Thymus (tissue), 11 donors: Measurements from ENCODE around the gene PEA15. TPM values are rescaled to one million over a fixed set of nuclear protein-coding genes. Genes with fewer than 3 reads are reported as not detected.

ENCODE experiments used
- DNase-seq, 9 donors: peaks; one replicate each; pipeline ENCODE4 v3.0.0-alpha.2; 2013; ENCODE audit warnings: low spot score in 9 of 9, low read depth in 6 of 9, missing footprints in 1 of 9
- H3K27ac ChIP-seq, 2 donors: one replicate each; pipeline ENCODE4 v1.5.1; 2013; ENCODE audit warnings: control low read depth in 1 of 2, low read depth in 1 of 2, low read length in 1 of 2, mild to moderate bottlenecking in 1 of 2, moderate library complexity in 1 of 2
- H3K27me3 ChIP-seq, 2 donors: one replicate each; pipeline ENCODE4 v1.5.1; 2013; ENCODE audit warnings: low read length in 1 of 2; ENCODE audit not compliant: control insufficient read depth in 2 of 2, insufficient read depth in 1 of 2
- H3K36me3 ChIP-seq, 2 donors: one replicate each; pipeline ENCODE4 v1.5.1; 2013; ENCODE audit warnings: low read length in 1 of 2, mild to moderate bottlenecking in 1 of 2, moderate library complexity in 1 of 2; ENCODE audit not compliant: control insufficient read depth in 2 of 2, insufficient read depth in 2 of 2
- H3K4me1 ChIP-seq, 2 donors: one replicate each; pipeline ENCODE4 v1.5.1; 2013; ENCODE audit warnings: low read length in 2 of 2; ENCODE audit not compliant: control insufficient read depth in 2 of 2, insufficient read depth in 2 of 2
- H3K4me3 ChIP-seq, 2 donors: one replicate each; pipeline ENCODE4 v1.5.1; 2013; ENCODE audit warnings: low read length in 2 of 2, control low read depth in 1 of 2, mild to moderate bottlenecking in 1 of 2
- H3K9me3 ChIP-seq, 2 donors: one replicate each; pipeline ENCODE4 v1.5.1; 2013; ENCODE audit warnings: low read length in 1 of 2, mild to moderate bottlenecking in 1 of 2; ENCODE audit not compliant: control insufficient read depth in 2 of 2, insufficient read depth in 1 of 2
- WGBS: extraction: QIAGEN DNeasy Blood & Tissue Kit; methylation state at CpG from one replicate; pipeline ENCODE4 v1.1.7; 2013; 5-methylcytosine and 5-hydroxymethylcytosine counted together
- polyA plus RNA-seq: library from polyadenylated mRNA; stranded (reverse); fragments of 200-250 nt; gene quantifications from one replicate; pipeline ENCODE4 v1.2.3, GENCODE V29; 2013
- total RNA-seq: library from RNA; stranded (reverse); fragments of 120-200 nt; gene quantifications from one replicate; pipeline ENCODE4 v1.2.4, GENCODE V29; 2013
- donor health status: healthy.

The PEA15 gene
- total and polyA plus RNA-seq, 2 donors: 25.9 to 77.3 TPM

GRCh38 chr1:160196143-160196542 is 9.0 kb upstream of the PEA15 start:
- H3K27me3 ChIP-seq: no peaks in the 10 kb centered on the region
- H3K36me3 ChIP-seq: no peaks in the 10 kb centered on the region
- no peaks in the 10 kb centered on the region for H3K9me3 ChIP-seq
- no peak for DNase-seq
- H3K27ac ChIP-seq: no peak overlapping the region
- WGBS: 91% methylated on average over 4 of the region's 4 CpGs
- no peak overlapping the region for H3K4me3 ChIP-seq
- peaks cover 0 to 3% of the 10 kb centered on the region in 2 donors for H3K4me1 ChIP-seq

GRCh38 chr1:160197231-160197630 is 8.0 kb upstream of the PEA15 start:
- H3K27me3 ChIP-seq: no peaks in the 10 kb centered on the region
- DNase-seq: no peak
- 96% methylated on average over 4 of the region's 4 CpGs for WGBS

GRCh38 chr1:160200786-160201185 is 4.4 kb upstream of the PEA15 start:
- Histone ChIP-seq H3K9me3 (no peaks in the 10 kb centered on the region), H3K36me3 (no peaks in the 10 kb centered on the region), H3K4me3 (no peak overlapping the region), H3K4me1 (peaks cover 8 to 11% of the 10 kb centered on the region in 2 donors), H3K27me3 (peaks cover 0 to 2% of the 10 kb centered on the region in 2 donors), H3K27ac (no peak overlapping the region)
- 94% methylated on average over 4 of the region's 4 CpGs for WGBS
- DNase-seq: no peak

More at GRCh38 chr1:160197231-160197630, 8.0 kb upstream of the PEA15 start:
- Histone ChIP-seq H3K4me1 (peaks cover 0 to 3% of the 10 kb centered on the region in 2 donors), H3K27ac (no peak overlapping the region), H3K9me3 (no peaks in the 10 kb centered on the region), H3K4me3 (no peak overlapping the region), H3K36me3 (no peaks in the 10 kb centered on the region)

- H3K36me3 ChIP-seq: peaks cover 5% of the 10 kb centered on the region in 2 donors
- peaks cover 0 to 2% of the 10 kb centered on the region in 2 donors for H3K27me3 ChIP-seq
- peaks cover 19 to 30% of the 10 kb centered on the region in 2 donors for H3K4me1 ChIP-seq
- peak overlapping the region; percentile 38 to 68 for H3K27ac ChIP-seq
- no peaks in the 10 kb centered on the region for H3K9me3 ChIP-seq
- WGBS: 36% methylated on average over 7 of the region's 7 CpGs
- DNase-seq: peak in 1 of 9 donors; percentile 29
- H3K4me3 ChIP-seq: peak overlapping the region; percentile 21 to 70
Measured at GRCh38 chr1:160204526-160205241, 500 bp upstream of the PEA15 start.

- DNase-seq: peak in 1 of 9 donors; percentile 46
- Histone ChIP-seq H3K36me3 (peaks cover 7 to 8% of the 10 kb centered on the region in 2 donors), H3K4me3 (peak overlapping the region; percentile 70 to 75), H3K27ac (peak overlapping the region in 1 of 2 donors; percentile 78), H3K4me1 (peaks cover 22 to 38% of the 10 kb centered on the region in 2 donors), H3K27me3 (peaks cover 0 to 2% of the 10 kb centered on the region in 2 donors), H3K9me3 (no peaks in the 10 kb centered on the region)
- 40% methylated on average over 9 of the region's 9 CpGs for WGBS
Measured at GRCh38 chr1:160206036-160206389, 829 bp downstream of the PEA15 start.

- Histone ChIP-seq H3K36me3 (peaks cover 7 to 13% of the 10 kb centered on the region in 2 donors), H3K27ac (no peak overlapping the region), H3K4me1 (peaks cover 22 to 38% of the 10 kb centered on the region in 2 donors), H3K9me3 (no peaks in the 10 kb centered on the region), H3K27me3 (peaks cover 0 to 2% of the 10 kb centered on the region in 2 donors), H3K4me3 (peak overlapping the region in 1 of 2 donors; percentile 75)
- WGBS: 91% methylated on average over 9 of the region's 9 CpGs
- DNase-seq: no peak
Measured at GRCh38 chr1:160206421-160207117, 1.4 kb downstream of the PEA15 start.

GRCh38 chr1:160207118-160207650 is 2.0 kb downstream of the PEA15 start:
- H3K4me1 ChIP-seq: peaks cover 22 to 38% of the 10 kb centered on the region in 2 donors
- peaks cover 9 to 19% of the 10 kb centered on the region in 2 donors for H3K36me3 ChIP-seq
- H3K9me3 ChIP-seq: no peaks in the 10 kb centered on the region
- H3K27ac ChIP-seq: no peak overlapping the region
- 98% methylated on average over 4 of the region's 4 CpGs for WGBS
- peaks cover 0 to 2% of the 10 kb centered on the region in 2 donors for H3K27me3 ChIP-seq
- no peak for DNase-seq
- no peak overlapping the region for H3K4me3 ChIP-seq

GRCh38 chr1:160207771-160208556 is 2.8 kb downstream of the PEA15 start:
- Histone ChIP-seq H3K36me3 (peaks cover 13 to 27% of the 10 kb centered on the region in 2 donors), H3K27ac (no peak overlapping the region), H3K4me1 (peaks cover 22 to 38% of the 10 kb centered on the region in 2 donors), H3K27me3 (peaks cover 0 to 2% of the 10 kb centered on the region in 2 donors), H3K9me3 (no peaks in the 10 kb centered on the region), H3K4me3 (no peak overlapping the region)
- 96% methylated on average over 9 of the region's 9 CpGs for WGBS
- DNase-seq: no peak
